Ovary (tissue), 9 donors: Measurements from ENCODE around the gene CEP85. TPM values are rescaled to one million over a fixed set of nuclear protein-coding genes. Genes with fewer than 3 reads are reported as not detected.

Experiments used
- DNase-seq, 5 donors: peaks; one replicate each; pipeline ENCODE4 v3.0.0-alpha.2; 2019 to 2020
- H3K27ac ChIP-seq, 2 donors: fragments of 200-600 bp; one replicate each; pipeline versions ENCODE4 v1.5.1 to v1.8.0; 2019 to 2022
- H3K27me3 ChIP-seq: fragments of 200-600 bp; one replicate; pipeline ENCODE4 v1.8.0; 2022
- H3K36me3 ChIP-seq: fragments of 200-600 bp; sonication (generic); one replicate; pipeline ENCODE4 v1.5.1; 2019
- H3K4me1 ChIP-seq: one replicate; pipeline ENCODE4 v1.8.1; 2013; ENCODE audit warnings: mild to moderate bottlenecking, moderate library complexity; ENCODE audit not compliant: insufficient read depth
- H3K4me3 ChIP-seq: fragments of 200-600 bp; sonication (generic); one replicate; pipeline ENCODE4 v1.5.1; 2017
- H3K9me3 ChIP-seq, 2 donors: fragments of 200-600 bp in 1 of 2; sonication (generic) in 1 of 2; one replicate each; pipeline versions ENCODE4 v1.5.1 to v1.8.1; 2013 to 2019; ENCODE audit warnings: mild to moderate bottlenecking in 1 of 2, moderate library complexity in 1 of 2
- EP300 ChIP-seq: sonication (generic); formaldehyde crosslinking; IDR thresholded peaks from one replicate; pipeline ENCODE4 v1.6.1; 2017; ENCODE audit warnings: antibody characterized with exemption
- POLR2A ChIP-seq: fragments of 450-650 bp; IDR thresholded peaks from one replicate; pipeline ENCODE4 v1.6.1; 2017; ENCODE audit warnings: antibody characterized with exemption, mild to moderate bottlenecking, moderate library complexity
- WGBS, 3 donors: extraction: QIAGEN DNeasy Blood & Tissue Kit in 1 of 3; methylation state at CpG; one replicate each; pipeline versions ENCODE4 v1.1.5 to v1.1.7; 2013 to 2017; 5-methylcytosine and 5-hydroxymethylcytosine counted together
- intact Hi-C, 4 donors: fragments of 100-400 bp; cut with DNase I; formaldehyde crosslinking; loops; one replicate each; pipeline versions ENCODE4 v1.11.0 to v1.15.1; 2022 to 2023
- polyA plus RNA-seq, 2 donors: library from polyadenylated mRNA; stranded (reverse); fragments of 200-250 nt in 1 of 2; fragments of 350-450 nt in 1 of 2; fragmentation: Illumina TruSeq in 1 of 2; extraction: RNeasy Lipid Tissue Mini Kit (QIAGEN cat#74804) in 1 of 2; gene quantifications; one replicate each; pipeline ENCODE4 v1.2.3, GENCODE V29; 2013 to 2014
- total RNA-seq, 7 donors: library from RNA; depleted of rRNA in 2 of 7; stranded (reverse); fragments of >200 nt in 2 of 7; fragmentation: NEBNext Ultra II Directional in 3 of 7; extraction: Animal tissue kit (Norgen Biotek cat#: 25700) in 3 of 7; gene quantifications; one replicate each; pipeline versions ENCODE4 v1.1.0 to v1.2.4, GENCODE V29; 2016 to 2023
- TF ChIP-seq, protein P1 (sequence below), 3 donors: fragments of 450-650 bp in 2 of 3; fragments of 200-600 bp in 1 of 3; IDR thresholded peaks; one replicate each; pipeline versions ENCODE4 v1.5.1 to v1.8.0; 2016 to 2022; ENCODE audit warnings: antibody characterized with exemption in 3 of 3, mild to moderate bottlenecking in 1 of 3
- donor health status: DM: no; HTN: no; CAD: no; lungs with moderate emphysema.
- donor health status: DM: no; HTN: no; CAD: no.
- donor health status: Bipolar disorder and iron deficiency.
- donor health status: DM: yes; HTN: yes; CAD: no.
- donor health status: DM: no; HTN: no; CAD: no.
- donor health status: DM: yes; HTN: yes; CAD: no.

Gene CEP85
- total and polyA plus RNA-seq, 9 donors: 2.0 to 8.4 (median 4.0) TPM

DNA sequence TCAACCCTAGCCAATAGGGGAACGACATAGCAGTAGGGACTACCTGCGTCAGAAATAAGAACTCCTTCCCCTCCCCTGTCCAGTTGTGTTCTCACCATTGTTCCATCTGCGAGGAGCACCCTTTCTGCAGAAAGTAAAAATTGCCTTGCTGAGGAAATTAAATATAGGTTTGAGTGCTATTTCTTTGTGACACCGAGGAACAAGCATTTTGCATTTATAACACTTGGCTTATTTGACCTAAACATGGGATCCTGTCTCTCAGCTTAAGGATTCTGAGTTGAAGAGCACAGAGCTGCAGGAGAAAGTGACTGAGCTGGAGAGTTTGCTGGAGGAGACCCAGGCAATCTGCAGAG is 35.2 kb downstream of the CEP85 start:
- H3K36me3 ChIP-seq: no peaks in the 10 kb centered on the region
- no peak overlapping the region for H3K27ac ChIP-seq
- 95 to 97% (median 95%) methylated on average over 4 of the region's 4 CpGs for WGBS, 3 donors
- intact Hi-C loops: no loop called here
- H3K4me1 ChIP-seq: no peaks in the 10 kb centered on the region
- DNase-seq: no peak
- no peak for TF ChIP-seq POLR2A
- TF ChIP-seq, protein P1, sequence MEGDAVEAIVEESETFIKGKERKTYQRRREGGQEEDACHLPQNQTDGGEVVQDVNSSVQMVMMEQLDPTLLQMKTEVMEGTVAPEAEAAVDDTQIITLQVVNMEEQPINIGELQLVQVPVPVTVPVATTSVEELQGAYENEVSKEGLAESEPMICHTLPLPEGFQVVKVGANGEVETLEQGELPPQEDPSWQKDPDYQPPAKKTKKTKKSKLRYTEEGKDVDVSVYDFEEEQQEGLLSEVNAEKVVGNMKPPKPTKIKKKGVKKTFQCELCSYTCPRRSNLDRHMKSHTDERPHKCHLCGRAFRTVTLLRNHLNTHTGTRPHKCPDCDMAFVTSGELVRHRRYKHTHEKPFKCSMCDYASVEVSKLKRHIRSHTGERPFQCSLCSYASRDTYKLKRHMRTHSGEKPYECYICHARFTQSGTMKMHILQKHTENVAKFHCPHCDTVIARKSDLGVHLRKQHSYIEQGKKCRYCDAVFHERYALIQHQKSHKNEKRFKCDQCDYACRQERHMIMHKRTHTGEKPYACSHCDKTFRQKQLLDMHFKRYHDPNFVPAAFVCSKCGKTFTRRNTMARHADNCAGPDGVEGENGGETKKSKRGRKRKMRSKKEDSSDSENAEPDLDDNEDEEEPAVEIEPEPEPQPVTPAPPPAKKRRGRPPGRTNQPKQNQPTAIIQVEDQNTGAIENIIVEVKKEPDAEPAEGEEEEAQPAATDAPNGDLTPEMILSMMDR (IDR thresholded peaks at IDR 0.05): no peak
- no peak for TF ChIP-seq EP300
- no peaks in the 10 kb centered on the region for H3K27me3 ChIP-seq
- H3K9me3 ChIP-seq: no peaks in the 10 kb centered on the region
- no peak overlapping the region for H3K4me3 ChIP-seq

DNA sequence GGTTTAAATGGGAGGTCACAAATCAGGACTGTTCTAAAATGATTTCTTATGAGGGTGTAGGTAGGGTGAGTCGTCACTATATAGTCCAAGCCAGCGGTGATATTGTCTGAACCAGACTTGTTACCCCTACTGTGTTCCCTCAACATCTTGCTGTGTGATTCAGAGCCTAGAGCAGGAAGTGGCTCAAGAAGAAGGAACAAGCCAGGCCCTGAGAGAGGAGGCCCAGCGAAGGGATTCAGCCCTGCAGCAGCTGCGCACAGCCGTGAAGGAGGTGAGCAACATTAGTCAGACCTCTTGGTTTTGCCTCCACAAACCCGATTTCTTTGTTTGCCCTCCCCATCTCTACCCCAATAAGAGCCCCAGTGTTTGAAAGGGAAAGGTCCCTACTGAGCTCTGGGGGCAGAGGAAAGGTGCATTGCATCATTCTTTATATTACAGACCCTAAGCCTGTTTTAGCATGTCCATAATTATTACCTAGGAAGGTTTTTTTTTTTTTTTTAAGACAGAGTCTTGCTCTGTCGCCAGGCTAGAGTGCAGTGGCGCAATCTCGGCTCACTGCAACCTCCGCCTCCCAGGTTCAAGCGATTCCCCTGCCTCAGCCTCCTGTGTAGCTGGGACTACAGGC is 40.9 kb downstream of the CEP85 start:
- Histone ChIP-seq H3K27ac (no peak overlapping the region), H3K36me3 (no peaks in the 10 kb centered on the region), H3K27me3 (no peaks in the 10 kb centered on the region), H3K4me3 (no peak overlapping the region), H3K9me3 (no peaks in the 10 kb centered on the region), H3K4me1 (peaks cover 6% of the 10 kb centered on the region)
- no peak for DNase-seq
- 88 to 90% (median 89%) methylated on average over 11 of the region's 11 CpGs for WGBS, 3 donors
- TF ChIP-seq POLR2A (no peak), EP300 (no peak)
- TF ChIP-seq, protein P1 (IDR thresholded peaks at IDR 0.05): no peak
- intact Hi-C loops: loop anchor here in 1 of 4 donors (1.0 kb wide), 1 partner anchor 45 kb away; no protein-coding TSS in a partner anchor

DNA sequence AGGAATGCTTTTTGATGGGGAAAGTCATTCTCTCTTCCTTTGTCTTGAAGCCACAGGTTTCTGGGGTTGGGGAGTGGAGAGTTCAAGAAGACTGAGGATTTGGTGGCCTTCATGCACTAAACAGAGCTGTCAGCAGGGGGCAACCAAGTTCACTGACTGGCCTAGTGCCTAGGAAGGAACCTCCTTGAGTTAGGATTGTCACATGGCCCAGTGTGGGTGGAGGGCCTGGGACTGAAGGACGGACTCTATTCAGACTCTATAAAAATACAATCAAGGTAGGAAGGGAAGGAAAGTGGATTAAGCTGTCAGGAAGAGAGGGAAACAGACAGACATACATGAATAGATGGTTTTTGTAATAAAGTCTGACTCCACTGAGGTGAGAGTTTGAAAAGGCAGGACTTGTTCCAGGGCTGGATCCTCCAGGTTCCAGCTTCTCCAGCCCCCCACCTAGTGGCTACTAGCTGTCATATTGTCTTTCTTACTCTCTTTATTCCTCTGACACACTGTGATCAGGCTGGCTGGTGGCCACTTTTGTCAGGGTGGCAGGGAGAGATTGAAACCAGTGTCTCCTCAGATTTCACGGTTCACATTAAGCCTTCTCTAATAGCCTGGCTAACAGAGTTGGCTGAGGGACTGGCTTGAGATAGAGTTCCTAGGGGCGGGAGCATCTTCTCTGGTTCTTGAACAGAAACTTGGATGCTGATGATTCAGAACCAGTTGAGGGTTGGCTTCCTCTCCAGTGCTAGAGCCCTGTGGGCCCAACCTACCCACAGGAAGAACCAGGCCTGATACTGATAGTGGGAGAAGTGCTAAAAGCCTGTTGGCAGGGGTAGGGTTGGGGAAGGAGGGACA is 41.8 kb downstream of the CEP85 start:
- DNase-seq: peak; percentile 71 to 85 (median 78)
- no peak overlapping the region for H3K4me3 ChIP-seq
- H3K27me3 ChIP-seq: no peaks in the 10 kb centered on the region
- peaks cover 6% of the 10 kb centered on the region for H3K4me1 ChIP-seq
- H3K9me3 ChIP-seq: no peaks in the 10 kb centered on the region
- TF ChIP-seq POLR2A: no peak
- TF ChIP-seq EP300: no peak
- TF ChIP-seq, protein P1 (IDR thresholded peaks at IDR 0.05): peak; percentile 52 to 72 (median 70)
- 13 to 28% (median 25%) methylated on average over 3 of the region's 3 CpGs for WGBS, 3 donors
- intact Hi-C loops: loop anchor here in 1 of 4 donors (1.0 kb wide), 1 partner anchor 44 kb away; no protein-coding TSS in a partner anchor
- H3K27ac ChIP-seq: peak overlapping the region in 1 of 2 donors; percentile 47
- no peaks in the 10 kb centered on the region for H3K36me3 ChIP-seq

DNA sequence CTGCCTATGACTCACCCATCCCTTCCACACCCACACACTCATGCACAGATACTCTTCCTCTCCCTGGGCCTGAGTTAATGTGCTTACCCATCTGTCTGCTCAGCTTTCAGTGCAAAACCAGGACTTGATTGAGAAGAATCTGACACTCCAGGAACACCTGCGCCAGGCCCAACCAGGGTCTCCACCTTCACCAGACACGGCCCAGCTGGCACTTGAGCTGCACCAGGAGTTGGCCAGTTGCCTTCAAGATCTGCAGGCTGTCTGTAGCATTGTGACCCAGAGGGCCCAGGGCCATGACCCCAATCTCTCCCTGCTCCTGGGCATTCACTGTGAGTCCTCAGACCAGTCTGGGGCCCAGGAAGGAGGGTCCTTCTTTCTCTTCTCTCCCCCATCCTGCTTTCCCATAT is 42.4 kb downstream of the CEP85 start:
- H3K27ac ChIP-seq: no peak overlapping the region
- no peaks in the 10 kb centered on the region for H3K27me3 ChIP-seq
- no peak for TF ChIP-seq POLR2A
- TF ChIP-seq, protein P1 (IDR thresholded peaks at IDR 0.05): no peak
- TF ChIP-seq EP300: no peak
- no peaks in the 10 kb centered on the region for H3K9me3 ChIP-seq
- no peak for DNase-seq
- 81 to 88% (median 82%) methylated on average over 2 of the region's 2 CpGs for WGBS, 3 donors
- intact Hi-C loops: no loop called here
- no peak overlapping the region for H3K4me3 ChIP-seq
- H3K4me1 ChIP-seq: peaks cover 6% of the 10 kb centered on the region
- H3K36me3 ChIP-seq: no peaks in the 10 kb centered on the region
